H1 (cell line): ENCODE measurements around the gene BCAR3. TPM values are rescaled to one million over a fixed set of nuclear protein-coding genes. Genes with fewer than 3 reads are reported as not detected.

Source experiments
- CTCF ChIA-PET: fragments of 300-600 bp; sonication (Branson Sonifier 250); formaldehyde crosslinking; loops from one replicate; lab custom pipeline; 2021; ENCODE audit not compliant: partially characterized antibody; lab: Charles Lee
- POLR2A ChIA-PET: fragments of 300-600 bp; sonication (Branson Sonifier 250); formaldehyde crosslinking; loops from one replicate; lab custom pipeline; 2021; ENCODE audit warnings: inconsistent platforms; ENCODE audit not compliant: partially characterized antibody; lab: Charles Lee
- DNase-seq, 2 experiments: peaks; one replicate each; pipeline versions ENCODE4 v3.0.0 to v3.0.0-alpha.2; 2010 to 2022; ENCODE audit warnings: low spot score in 2 of 2, low read depth in 1 of 2, mixed read lengths in 1 of 2
- FAIRE-seq: peaks from 2 replicates; lab custom pipeline; 2011; peaks lifted over from hg19 to GRCh38; lab: Jason Lieb, UNC
- H2AFZ ChIP-seq: 2 replicates; pipeline ENCODE4 v1.8.1; 2012; ENCODE audit warnings: low read length, inconsistent platforms
- H2AK5ac ChIP-seq: 2 replicates; pipeline ENCODE4 v1.6.1; 2013; ENCODE audit warnings: low read depth, low read length
- H2BK120ac ChIP-seq: replicated peaks from 2 replicates; pipeline ENCODE3; 2013; ENCODE audit warnings: low read depth, low read length, inconsistent platforms
- H2BK12ac ChIP-seq: 2 replicates; pipeline ENCODE4 v1.6.1; 2013; ENCODE audit warnings: low read depth, low read length
- H2BK15ac ChIP-seq: 2 replicates; pipeline ENCODE4 v1.6.1; 2013; ENCODE audit warnings: low read length
- H2BK20ac ChIP-seq: 2 replicates; pipeline ENCODE4 v1.6.1; 2013; ENCODE audit warnings: low read length
- H2BK5ac ChIP-seq: 2 replicates; pipeline ENCODE4 v1.6.1; 2013; ENCODE audit warnings: low read depth, low read length
- H3K14ac ChIP-seq: 2 replicates; pipeline ENCODE4 v1.6.1; 2013; ENCODE audit warnings: inconsistent platforms; ENCODE audit not compliant: insufficient read length
- H3K18ac ChIP-seq: 2 replicates; pipeline ENCODE4 v1.6.1; 2013; ENCODE audit warnings: low read length; ENCODE audit errors: extremely low read depth
- H3K23ac ChIP-seq: 2 replicates; pipeline ENCODE4 v1.6.1; 2013; ENCODE audit warnings: inconsistent platforms; ENCODE audit not compliant: insufficient read length
- H3K23me2 ChIP-seq: 2 replicates; pipeline ENCODE4 v1.6.1; 2013; ENCODE audit warnings: low read depth, low read length
- H3K27ac ChIP-seq: 2 replicates; pipeline ENCODE4 v1.6.1; 2011; ENCODE audit warnings: low read depth, low read length, inconsistent platforms
- H3K27me3 ChIP-seq, 4 experiments: replicated peaks in 1 of 4; 1 replicate in 1 of 4; 2 replicates in 3 of 4; pipeline versions ENCODE4 v1.6.1 to v1.8.1; 2011 to 2013; ENCODE audit warnings: low read length in 3 of 4, mild to moderate bottlenecking in 3 of 4, inconsistent platforms in 2 of 4, mixed read lengths in 2 of 4, moderate library complexity in 1 of 4; ENCODE audit not compliant: control insufficient read depth in 3 of 4, insufficient read depth in 3 of 4; ENCODE audit errors: extremely low read depth in 1 of 4
- H3K36me3 ChIP-seq, 4 experiments: 2 replicates each; pipeline versions ENCODE4 v1.6.1 to v1.8.1; 2011 to 2013; ENCODE audit warnings: mild to moderate bottlenecking in 4 of 4, low read length in 3 of 4, moderate library complexity in 2 of 4, control low read depth in 1 of 4, inconsistent platforms in 1 of 4; ENCODE audit not compliant: insufficient read depth in 4 of 4, control insufficient read depth in 2 of 4
- H3K4ac ChIP-seq: replicated peaks from 2 replicates; pipeline ENCODE3; 2013; ENCODE audit warnings: low read length, low read depth, mixed read lengths, inconsistent platforms; ENCODE audit not compliant: insufficient read length
- H3K4me1 ChIP-seq, 4 experiments: replicated peaks in 1 of 4; 1 replicate in 1 of 4; 2 replicates in 3 of 4; pipeline versions ENCODE4 v1.6.1 to v1.8.1; 2011 to 2013; ENCODE audit warnings: low read length in 3 of 4, inconsistent platforms in 2 of 4, mixed read lengths in 1 of 4; ENCODE audit not compliant: insufficient read depth in 4 of 4, control insufficient read depth in 3 of 4
- H3K4me2 ChIP-seq, 2 experiments: 2 replicates each; pipeline versions ENCODE4 v1.6.1 to v1.8.1; 2011 to 2013; ENCODE audit warnings: low read depth in 2 of 2, low read length in 2 of 2, control low read depth in 1 of 2, inconsistent platforms in 1 of 2, mild to moderate bottlenecking in 1 of 2; ENCODE audit not compliant: insufficient read depth in 1 of 2
- H3K4me3 ChIP-seq, 4 experiments: fragments of 200-600, 300-600 bp in 1 of 4; sonication (generic), shearing (Covaris generic), sonication (Bioruptor Twin) in 1 of 4; 2 replicates each; pipeline versions ENCODE4 v1.5.1 to v1.8.1; 2011 to 2016; ENCODE audit warnings: low read length in 4 of 4, low read depth in 3 of 4, control low read depth in 2 of 4, inconsistent platforms in 2 of 4, mild to moderate bottlenecking in 2 of 4, mixed read lengths in 1 of 4, moderate library complexity in 1 of 4; ENCODE audit not compliant: insufficient read depth in 2 of 4; ENCODE audit errors: extremely low read depth in 1 of 4
- H3K56ac ChIP-seq: replicated peaks from 2 replicates; pipeline ENCODE3; 2013; ENCODE audit warnings: low read depth, mild to moderate bottlenecking, mixed read lengths, low read length, inconsistent platforms; ENCODE audit not compliant: insufficient read length
- H3K79me1 ChIP-seq: 2 replicates; pipeline ENCODE4 v1.6.1; 2013; ENCODE audit warnings: low read depth, low read length, control low read depth
- H3K79me2 ChIP-seq, 2 experiments: 2 replicates each; pipeline versions ENCODE4 v1.6.1 to v1.8.1; 2012 to 2013; ENCODE audit warnings: low read length in 2 of 2, mild to moderate bottlenecking in 2 of 2, inconsistent platforms in 1 of 2; ENCODE audit not compliant: insufficient read depth in 2 of 2, control insufficient read depth in 1 of 2
- H3K9ac ChIP-seq, 4 experiments: replicated peaks in 1 of 4; 1 replicate in 1 of 4; 2 replicates in 3 of 4; pipeline versions ENCODE4 v1.6.1 to v1.8.1; 2011 to 2013; ENCODE audit warnings: low read depth in 3 of 4, low read length in 3 of 4, control low read depth in 2 of 4, mild to moderate bottlenecking in 2 of 4, moderate library complexity in 2 of 4, inconsistent platforms in 1 of 4; ENCODE audit errors: extremely low read depth in 1 of 4
- H3K9me3 ChIP-seq, 2 experiments: 2 replicates each; pipeline versions ENCODE4 v1.6.1 to v1.8.1; 2012 to 2013; ENCODE audit warnings: mild to moderate bottlenecking in 2 of 2, moderate library complexity in 2 of 2, control low read depth in 1 of 2, inconsistent platforms in 1 of 2, low read depth in 1 of 2, low read length in 1 of 2, mixed read lengths in 1 of 2; ENCODE audit not compliant: insufficient read depth in 2 of 2
- H4K20me1 ChIP-seq, 2 experiments: replicated peaks in 1 of 2; 2 replicates each; pipeline versions ENCODE3 to v1.8.1; 2011 to 2013; ENCODE audit warnings: inconsistent platforms in 2 of 2, low read length in 2 of 2, mild to moderate bottlenecking in 1 of 2; ENCODE audit not compliant: insufficient read depth in 2 of 2, control insufficient read depth in 1 of 2
- H4K5ac ChIP-seq: 2 replicates; pipeline ENCODE4 v1.6.1; 2013; ENCODE audit warnings: low read length, low read depth, mixed read lengths, inconsistent platforms; ENCODE audit not compliant: insufficient read length
- H4K8ac ChIP-seq: 2 replicates; pipeline ENCODE4 v1.8.0; 2013; ENCODE audit warnings: mild to moderate bottlenecking, moderate library complexity, low read length, inconsistent platforms; ENCODE audit not compliant: insufficient read depth; ENCODE audit errors: extremely low read depth
- H4K91ac ChIP-seq: replicated peaks from 2 replicates; pipeline ENCODE3; 2013; ENCODE audit warnings: low read length, mixed read lengths, inconsistent platforms; ENCODE audit not compliant: insufficient read length
- EP300 ChIP-seq, 2 experiments: IDR thresholded peaks; 1 replicate in 1 of 2; 2 replicates in 1 of 2; pipeline ENCODE4 v1.6.1; 2011 to 2012; ENCODE audit warnings: low read depth in 2 of 2, low read length in 2 of 2, mild to moderate bottlenecking in 2 of 2, borderline replicate concordance in 1 of 2, inconsistent platforms in 1 of 2, moderate library complexity in 1 of 2
- JUN ChIP-seq: IDR thresholded peaks from 2 replicates; pipeline ENCODE4 v1.6.1; 2011; ENCODE audit warnings: low read depth, mild to moderate bottlenecking, improper control_type of control experiment, low read length
- KDM1A ChIP-seq: fragments of 200-600, 300-600 bp; sonication (generic); IDR thresholded peaks from 2 replicates; pipeline ENCODE4 v1.7.1; 2016; ENCODE audit warnings: mild to moderate bottlenecking, low read length, borderline replicate concordance
- SP2 ChIP-seq: IDR thresholded peaks from 2 replicates; pipeline ENCODE4 v1.6.1; 2012; ENCODE audit warnings: mild to moderate bottlenecking, low read length, inconsistent platforms
- TCF12 ChIP-seq: IDR thresholded peaks from 2 replicates; pipeline ENCODE4 v1.6.1; 2011; ENCODE audit warnings: low read depth, mild to moderate bottlenecking, low read length
- WGBS, 2 experiments: shearing (Covaris generic) in 1 of 2; methylation state at CpG; one replicate each; pipeline versions ENCODE4 v1.1.6 to v1.1.7; 2013 to 2015; ENCODE audit warnings: low lambda C conversion rate in 2 of 2, mixed read lengths in 2 of 2, inconsistent platforms in 1 of 2, low coverage in 1 of 2, missing lambda C conversion rate in 1 of 2; ENCODE audit not compliant: insufficient replicate concordance in 2 of 2, insufficient coverage in 1 of 2, insufficient read length in 1 of 2; ENCODE audit errors: extremely low coverage in 1 of 2, missing lambda C conversion rate in 1 of 2; 5-methylcytosine and 5-hydroxymethylcytosine counted together
- polyA plus RNA-seq, 7 experiments: library from polyadenylated mRNA; depleted of rRNA in 3 of 7; stranded (reverse) in 5 of 7; unstranded in 2 of 7; fragments of >200 nt in 5 of 7; fragments of 200-250 nt in 2 of 7; gene quantifications; 1 replicate in 5 of 7; 2 replicates in 1 of 7; 4 replicates in 1 of 7; pipeline versions ENCODE4 v1.2.1 to v1.2.3, GENCODE V29; 2011 to 2013; ENCODE audit warnings: missing spikeins in 2 of 7, mixed read lengths in 2 of 7
- total RNA-seq: library from RNA; stranded (reverse); fragmentation: NEBNext Ultra II Directional; extraction: Animal tissue kit (Norgen Biotek cat#: 25700); gene quantifications from 2 replicates; pipeline ENCODE4 v1.2.1, GENCODE V29; 2021

Gene BCAR3
- total and polyA plus RNA-seq, 2 of the 8 experiments (the other 6 are each of a cell fraction or from before 2014, with no cell fraction given): 5.6 to 9.2 TPM

DNA sequence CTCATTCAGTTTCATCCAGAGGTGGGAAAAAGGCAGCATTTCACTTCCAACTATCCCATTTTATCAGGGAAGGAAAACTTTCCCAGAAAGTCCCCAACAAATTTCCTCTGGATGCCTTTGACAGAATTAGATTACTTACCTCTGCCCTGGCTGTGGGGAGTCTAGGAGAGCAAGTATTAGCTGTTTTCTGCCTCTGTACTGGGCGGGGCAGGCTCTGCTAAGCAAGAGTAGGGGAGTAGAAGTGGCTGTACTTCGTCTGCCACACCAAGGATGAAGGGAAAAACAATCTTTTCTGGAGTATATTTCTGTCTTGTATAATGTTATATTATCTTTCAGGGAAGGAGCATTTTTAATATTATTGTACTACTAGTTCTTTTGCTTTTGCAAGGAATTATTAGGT lies 155.2 kb downstream of the BCAR3 start:
- peaks cover 0 to 55% (median 14%) of the 10 kb centered on the region in 4 experiments; a peak in 5 of 8 replicates for H3K36me3 ChIP-seq
- no peak overlapping the region for H3K9ac ChIP-seq
- H2BK20ac ChIP-seq: no peak overlapping the region
- no peak overlapping the region for H3K23ac ChIP-seq
- no peak overlapping the region for H2BK5ac ChIP-seq
- no peaks in the 10 kb centered on the region for H3K9me3 ChIP-seq
- ChIA-PET POLR2A (interaction anchor here (1.1 kb wide), 1 partner anchor 25 kb away, joined by 3 read pairs; no protein-coding TSS in a partner anchor), CTCF (no interaction called here)
- no peak overlapping the region for H2BK15ac ChIP-seq
- no peaks in the 10 kb centered on the region for H3K23me2 ChIP-seq
- H2BK12ac ChIP-seq: no peak overlapping the region
- no peak overlapping the region for H4K5ac ChIP-seq
- H3K4me3 ChIP-seq: no peak overlapping the region
- H3K4me1 ChIP-seq: no peaks in the 10 kb centered on the region
- no peak overlapping the region for H4K91ac ChIP-seq
- peaks cover 0 to 22% of the 10 kb centered on the region in 2 experiments; a peak in 2 of 4 replicates for H3K79me2 ChIP-seq
- H4K8ac ChIP-seq: no peak overlapping the region
- no peaks in the 10 kb centered on the region for H3K27me3 ChIP-seq
- H3K14ac ChIP-seq: no peak overlapping the region
- H3K79me1 ChIP-seq: peaks cover 2% of the 10 kb centered on the region; the same call in 1 of the 2 replicates
- peaks cover 2% of the 10 kb centered on the region in 2 experiments for H4K20me1 ChIP-seq
- H2BK120ac ChIP-seq: no peak overlapping the region
- no peak overlapping the region for H3K18ac ChIP-seq
- H3K56ac ChIP-seq: no peak overlapping the region
- H2AFZ ChIP-seq: no peak overlapping the region
- no peak overlapping the region for H2AK5ac ChIP-seq
- H3K4me2 ChIP-seq: no peak overlapping the region
- FAIRE-seq (no peak), DNase-seq (no peak)
- no peak overlapping the region for H3K4ac ChIP-seq
- H3K27ac ChIP-seq: no peak overlapping the region
- WGBS, 2 experiments: 88% methylated on average over 2 of the region's 2 CpGs; no CpG with 5 or more reads in 1 of the 2 experiments
- TF ChIP-seq SP2: no peak
- TF ChIP-seq JUN: no peak
- no peak for TF ChIP-seq TCF12
- no peak for TF ChIP-seq EP300 (IDR thresholded peaks at IDR 0.05; ENCODE audit: borderline replicate concordance in 1 of 2, low read depth in 2 of 2, low read length in 2 of 2)
- TF ChIP-seq KDM1A: no peak
